ENCODE results near the gene NKD1. TPM values are rescaled to one million over a fixed set of nuclear protein-coding genes. Genes with fewer than 3 reads are reported as not detected.

NKD1 gene
- total RNA-seq, 1 donor from 2014 or later, result 0.33 TPM

DNA sequence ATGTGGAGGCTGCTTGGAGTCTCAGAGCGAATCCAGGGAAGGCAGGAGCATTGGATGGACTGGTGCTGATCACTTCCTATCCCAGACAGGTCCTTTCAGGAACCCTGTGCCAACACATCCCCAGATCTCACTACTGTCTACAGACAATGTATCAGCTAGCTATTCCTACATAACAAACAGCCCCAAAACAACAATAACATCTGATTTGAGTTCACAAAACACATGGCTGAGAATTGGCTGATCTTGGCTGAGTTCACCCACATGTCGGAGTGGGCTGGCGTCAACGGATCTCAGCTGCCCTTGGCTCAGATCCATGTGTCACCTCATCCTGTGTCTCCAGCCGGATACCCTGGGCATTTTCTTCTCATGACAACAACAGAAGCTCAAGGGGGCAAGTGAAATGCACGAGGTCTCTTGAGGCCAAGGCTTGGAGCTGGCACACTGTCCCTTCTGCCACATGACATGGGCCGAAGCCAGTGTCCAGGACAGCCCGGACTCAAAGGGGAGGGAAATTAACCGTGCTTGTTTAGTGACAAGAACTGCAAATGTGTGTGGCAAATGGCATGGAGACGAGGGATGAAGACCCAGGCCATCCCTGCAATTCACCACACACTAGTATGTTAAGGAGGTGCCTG is 114.2 kb downstream of the NKD1 start:
- H3K4me3 ChIP-seq (ENCODE audit: low read depth, low read length), result no peak overlapping the region
- H3K27me3 ChIP-seq (ENCODE audit: control insufficient read depth, insufficient read depth, low read length), result no peaks in the 10 kb centered on the region
- TF ChIP-seq, protein P1, sequence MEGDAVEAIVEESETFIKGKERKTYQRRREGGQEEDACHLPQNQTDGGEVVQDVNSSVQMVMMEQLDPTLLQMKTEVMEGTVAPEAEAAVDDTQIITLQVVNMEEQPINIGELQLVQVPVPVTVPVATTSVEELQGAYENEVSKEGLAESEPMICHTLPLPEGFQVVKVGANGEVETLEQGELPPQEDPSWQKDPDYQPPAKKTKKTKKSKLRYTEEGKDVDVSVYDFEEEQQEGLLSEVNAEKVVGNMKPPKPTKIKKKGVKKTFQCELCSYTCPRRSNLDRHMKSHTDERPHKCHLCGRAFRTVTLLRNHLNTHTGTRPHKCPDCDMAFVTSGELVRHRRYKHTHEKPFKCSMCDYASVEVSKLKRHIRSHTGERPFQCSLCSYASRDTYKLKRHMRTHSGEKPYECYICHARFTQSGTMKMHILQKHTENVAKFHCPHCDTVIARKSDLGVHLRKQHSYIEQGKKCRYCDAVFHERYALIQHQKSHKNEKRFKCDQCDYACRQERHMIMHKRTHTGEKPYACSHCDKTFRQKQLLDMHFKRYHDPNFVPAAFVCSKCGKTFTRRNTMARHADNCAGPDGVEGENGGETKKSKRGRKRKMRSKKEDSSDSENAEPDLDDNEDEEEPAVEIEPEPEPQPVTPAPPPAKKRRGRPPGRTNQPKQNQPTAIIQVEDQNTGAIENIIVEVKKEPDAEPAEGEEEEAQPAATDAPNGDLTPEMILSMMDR (IDR thresholded peaks at IDR 0.05; ENCODE audit: insufficient read depth, low read length, poor library complexity, severe bottlenecking), result no peak
- no peak for DNase-seq (ENCODE audit: low read depth)
- no peaks in the 10 kb centered on the region for H3K36me3 ChIP-seq (ENCODE audit: control insufficient read depth, insufficient read depth, low read length)

DNA sequence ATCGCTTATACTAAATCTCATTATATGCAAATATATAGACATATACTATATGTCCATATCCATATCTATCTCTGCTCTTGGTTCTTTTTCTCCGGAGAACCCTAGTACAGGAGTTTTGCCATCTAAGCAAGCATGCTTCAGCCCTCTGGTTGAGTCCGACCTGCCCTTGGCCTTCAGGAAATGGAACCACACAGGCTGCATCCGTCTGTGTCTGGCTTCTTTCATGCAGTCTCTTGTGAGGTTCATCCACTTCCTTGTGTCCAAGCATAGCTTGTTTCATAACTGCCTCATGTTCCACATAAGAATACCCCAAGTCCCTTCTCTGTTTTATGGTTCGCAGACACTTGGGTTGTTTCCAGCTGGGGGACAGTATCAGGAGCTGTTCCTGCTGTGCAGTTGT is 116.1 kb downstream of the NKD1 start:
- no peak overlapping the region for H3K4me3 ChIP-seq (ENCODE audit: low read depth, low read length)
- TF ChIP-seq, protein P1 (IDR thresholded peaks at IDR 0.05; ENCODE audit: insufficient read depth, low read length, poor library complexity, severe bottlenecking), result no peak
- DNase-seq (ENCODE audit: low read depth), result no peak
- no peaks in the 10 kb centered on the region for H3K36me3 ChIP-seq (ENCODE audit: control insufficient read depth, insufficient read depth, low read length)
- no peaks in the 10 kb centered on the region for H3K27me3 ChIP-seq (ENCODE audit: control insufficient read depth, insufficient read depth, low read length)

DNA sequence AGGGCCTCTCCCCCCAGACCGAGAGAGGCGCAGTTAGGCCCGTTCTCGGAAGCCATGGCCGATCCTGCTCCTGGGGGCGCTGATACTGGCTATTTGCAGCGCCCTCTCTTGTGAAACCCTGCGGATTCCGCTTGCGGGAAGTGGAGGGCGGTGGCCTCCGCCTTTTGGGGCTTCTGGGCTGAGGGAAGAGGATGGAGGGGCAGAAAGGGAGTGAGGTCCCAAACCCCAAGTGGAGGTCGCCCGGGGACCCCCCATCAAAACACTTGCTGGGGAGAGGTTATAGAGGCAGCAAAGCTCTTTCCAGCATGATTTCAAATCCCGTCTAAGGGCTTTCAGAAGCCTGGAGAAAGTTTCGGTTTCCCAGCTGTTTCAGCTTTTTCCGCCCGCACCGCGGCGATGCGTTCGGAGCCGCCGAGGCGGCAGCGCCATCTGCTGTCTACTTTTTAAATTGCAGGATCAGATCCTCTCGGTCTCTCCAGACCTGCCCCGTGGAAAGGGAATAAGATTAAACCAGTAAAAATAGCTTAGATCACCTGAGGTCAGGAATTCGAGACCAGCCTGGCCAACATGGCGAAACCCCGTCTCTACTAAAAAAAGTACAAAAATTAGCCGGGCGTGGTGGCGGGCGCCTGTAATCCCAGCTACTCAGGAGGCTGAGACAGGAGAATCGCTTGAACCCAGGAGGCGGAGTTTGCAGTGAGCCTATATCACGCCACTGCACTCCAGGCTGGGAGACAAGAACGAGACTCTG is 117.1 kb downstream of the NKD1 start:
- H3K36me3 ChIP-seq (ENCODE audit: control insufficient read depth, insufficient read depth, low read length), result no peaks in the 10 kb centered on the region
- TF ChIP-seq, protein P1 (IDR thresholded peaks at IDR 0.05; ENCODE audit: insufficient read depth, low read length, poor library complexity, severe bottlenecking), result peak; percentile 80
- no peaks in the 10 kb centered on the region for H3K27me3 ChIP-seq (ENCODE audit: control insufficient read depth, insufficient read depth, low read length)
- peak overlapping the region; percentile 27 for H3K4me3 ChIP-seq (ENCODE audit: low read depth, low read length)
- DNase-seq (ENCODE audit: low read depth), result peak; percentile 23

DNA sequence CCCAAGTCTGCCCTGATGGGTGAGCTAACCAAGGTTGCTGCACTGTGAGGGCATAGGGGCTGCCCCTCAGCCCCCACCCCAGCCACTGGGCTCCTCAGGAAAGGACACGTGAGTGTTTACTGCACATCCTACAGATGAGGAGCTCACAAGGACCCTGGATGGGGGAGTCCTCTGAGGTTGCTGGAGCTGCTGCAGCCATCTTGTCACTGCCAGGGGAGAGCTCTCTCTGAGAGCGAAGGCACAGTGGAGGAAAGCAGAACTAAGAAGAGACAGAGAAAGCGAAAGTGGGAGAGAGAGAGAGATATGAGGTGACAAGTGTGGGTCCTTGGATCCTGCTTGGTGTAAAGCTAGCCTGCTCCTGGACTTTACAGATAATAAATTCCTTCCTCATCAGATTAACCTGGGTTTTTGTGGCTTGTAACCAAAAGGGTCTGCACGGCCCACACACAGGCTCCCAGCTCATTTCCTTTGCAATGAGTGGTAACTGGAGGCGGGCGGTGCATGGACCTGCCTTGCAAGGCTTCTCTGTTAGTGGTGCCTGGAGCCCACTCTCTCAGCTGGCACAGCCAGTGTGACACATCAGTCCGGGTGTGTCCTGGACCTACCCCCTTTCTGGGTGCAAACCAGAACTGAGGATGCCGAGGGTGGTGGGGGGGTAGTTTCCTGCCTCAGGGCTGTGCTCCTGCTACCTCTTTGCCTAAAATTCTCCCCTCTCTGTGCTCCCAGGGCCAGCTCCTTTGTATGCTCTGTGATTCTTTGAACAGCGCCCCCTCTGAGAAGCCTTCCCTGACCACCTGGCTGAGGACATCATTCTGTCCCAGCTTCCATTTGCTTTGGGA is 118.7 kb downstream of the NKD1 start:
- no peaks in the 10 kb centered on the region for H3K27me3 ChIP-seq (ENCODE audit: control insufficient read depth, insufficient read depth, low read length)
- no peaks in the 10 kb centered on the region for H3K36me3 ChIP-seq (ENCODE audit: control insufficient read depth, insufficient read depth, low read length)
- TF ChIP-seq, protein P1 (IDR thresholded peaks at IDR 0.05; ENCODE audit: insufficient read depth, low read length, poor library complexity, severe bottlenecking), result no peak
- no peak for DNase-seq (ENCODE audit: low read depth)
- no peak overlapping the region for H3K4me3 ChIP-seq (ENCODE audit: low read depth, low read length)

DNA sequence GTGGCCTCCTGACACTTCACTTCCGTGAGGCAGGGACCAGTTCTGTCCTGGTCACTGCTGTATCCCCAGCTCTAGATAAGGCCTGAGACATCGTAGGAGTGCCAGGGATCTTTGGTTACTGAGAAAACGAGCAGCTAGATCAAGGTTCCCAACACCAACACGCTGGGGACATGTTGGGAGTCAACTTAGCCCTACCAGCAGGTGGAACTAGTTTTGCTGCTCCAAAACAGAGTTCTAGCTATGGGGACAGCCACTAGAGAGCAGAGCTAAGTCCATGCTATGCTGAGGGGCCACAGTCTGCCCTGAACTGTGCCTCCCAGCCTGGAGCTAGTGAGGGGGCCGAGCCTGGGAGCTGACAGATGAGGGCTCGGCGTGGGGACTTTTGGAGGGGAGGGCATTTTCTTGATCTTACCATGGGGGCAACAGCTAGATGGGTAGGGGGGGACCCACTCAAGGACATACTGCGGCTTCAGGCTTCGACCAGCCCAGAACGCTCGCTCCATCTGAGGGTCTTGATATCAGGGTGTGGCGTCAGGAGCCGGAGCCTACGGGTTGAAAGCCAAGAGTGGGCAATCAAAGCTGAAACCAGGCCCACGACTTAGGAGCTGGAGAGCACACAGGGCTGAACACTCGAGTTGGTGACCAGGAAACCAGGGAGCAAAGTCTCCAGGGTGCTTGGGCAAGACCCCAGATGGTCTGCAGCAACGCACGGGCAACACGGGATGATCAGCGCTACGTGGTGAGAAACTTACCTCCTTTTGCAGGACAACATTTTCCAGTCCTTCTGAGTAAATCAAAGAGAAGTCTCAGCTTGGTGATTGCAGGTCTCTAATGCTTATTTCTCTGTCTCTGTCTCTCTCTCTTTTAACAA is 119.5 kb downstream of the NKD1 start:
- no peaks in the 10 kb centered on the region for H3K27me3 ChIP-seq (ENCODE audit: control insufficient read depth, insufficient read depth, low read length)
- H3K36me3 ChIP-seq (ENCODE audit: control insufficient read depth, insufficient read depth, low read length), result no peaks in the 10 kb centered on the region
- no peak overlapping the region for H3K4me3 ChIP-seq (ENCODE audit: low read depth, low read length)
- no peak for DNase-seq (ENCODE audit: low read depth)
- TF ChIP-seq, protein P1 (IDR thresholded peaks at IDR 0.05; ENCODE audit: insufficient read depth, low read length, poor library complexity, severe bottlenecking), result peak; percentile 4
